ENCODE results near the gene COLQ.

DNA sequence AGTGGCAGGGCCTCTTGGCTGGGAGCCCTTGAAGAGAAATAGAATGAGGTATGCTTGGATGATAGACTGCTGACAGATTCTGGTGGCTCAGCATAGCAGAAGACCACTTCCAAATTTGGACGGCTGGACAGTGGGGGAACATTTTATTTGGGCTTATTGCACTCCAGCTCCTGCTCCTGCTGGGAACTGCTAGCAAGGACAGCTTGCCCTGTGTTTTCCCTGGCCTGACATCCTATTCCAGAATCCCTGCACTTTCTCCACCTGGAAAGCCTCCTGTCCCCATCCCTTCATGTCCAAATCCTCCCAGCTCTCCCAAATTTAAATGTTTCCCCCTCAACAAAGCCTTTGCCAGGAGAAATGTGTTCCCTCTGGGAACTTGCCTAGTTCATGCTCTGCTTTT lies 9.8 kb upstream of the COLQ start:
- TF ChIP-seq POLR2A (IDR thresholded peaks at IDR 0.05) = no peak
- TF ChIP-seq, protein P1, sequence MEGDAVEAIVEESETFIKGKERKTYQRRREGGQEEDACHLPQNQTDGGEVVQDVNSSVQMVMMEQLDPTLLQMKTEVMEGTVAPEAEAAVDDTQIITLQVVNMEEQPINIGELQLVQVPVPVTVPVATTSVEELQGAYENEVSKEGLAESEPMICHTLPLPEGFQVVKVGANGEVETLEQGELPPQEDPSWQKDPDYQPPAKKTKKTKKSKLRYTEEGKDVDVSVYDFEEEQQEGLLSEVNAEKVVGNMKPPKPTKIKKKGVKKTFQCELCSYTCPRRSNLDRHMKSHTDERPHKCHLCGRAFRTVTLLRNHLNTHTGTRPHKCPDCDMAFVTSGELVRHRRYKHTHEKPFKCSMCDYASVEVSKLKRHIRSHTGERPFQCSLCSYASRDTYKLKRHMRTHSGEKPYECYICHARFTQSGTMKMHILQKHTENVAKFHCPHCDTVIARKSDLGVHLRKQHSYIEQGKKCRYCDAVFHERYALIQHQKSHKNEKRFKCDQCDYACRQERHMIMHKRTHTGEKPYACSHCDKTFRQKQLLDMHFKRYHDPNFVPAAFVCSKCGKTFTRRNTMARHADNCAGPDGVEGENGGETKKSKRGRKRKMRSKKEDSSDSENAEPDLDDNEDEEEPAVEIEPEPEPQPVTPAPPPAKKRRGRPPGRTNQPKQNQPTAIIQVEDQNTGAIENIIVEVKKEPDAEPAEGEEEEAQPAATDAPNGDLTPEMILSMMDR (IDR thresholded peaks at IDR 0.05) = no peak
- no peak for TF ChIP-seq EP300 (IDR thresholded peaks at IDR 0.05)
- TF ChIP-seq POLR2AphosphoS5 (IDR thresholded peaks at IDR 0.05) = no peak
